ENCODE results near the gene KRTAP4-5.

DNA sequence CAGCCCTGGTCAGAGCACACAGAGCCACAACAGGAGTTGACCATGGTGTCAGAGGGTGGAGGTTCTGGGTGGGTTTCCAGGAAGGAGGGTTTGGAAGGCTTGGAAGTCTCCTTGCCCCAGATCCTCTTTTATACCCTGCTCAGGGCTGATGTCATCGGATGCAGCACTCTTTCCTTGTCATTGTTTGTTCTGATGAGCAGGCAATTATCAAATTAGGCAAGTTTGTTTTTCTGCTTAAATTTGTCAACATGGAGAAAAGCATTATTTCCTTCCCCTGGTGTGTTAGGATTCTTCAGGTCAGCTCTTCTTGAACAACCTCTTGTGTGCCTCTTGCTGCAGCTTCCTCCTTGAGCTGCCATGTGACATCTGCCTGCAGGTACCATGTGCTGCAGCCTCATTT lies 11.0 kb upstream of the KRTAP4-5 start, which contains the start of gene KRTAP4-4:
- TF ChIP-seq EZH2 (IDR thresholded peaks at IDR 0.05; ENCODE audit: low read depth) = no peak
- TF ChIP-seq, protein P1, sequence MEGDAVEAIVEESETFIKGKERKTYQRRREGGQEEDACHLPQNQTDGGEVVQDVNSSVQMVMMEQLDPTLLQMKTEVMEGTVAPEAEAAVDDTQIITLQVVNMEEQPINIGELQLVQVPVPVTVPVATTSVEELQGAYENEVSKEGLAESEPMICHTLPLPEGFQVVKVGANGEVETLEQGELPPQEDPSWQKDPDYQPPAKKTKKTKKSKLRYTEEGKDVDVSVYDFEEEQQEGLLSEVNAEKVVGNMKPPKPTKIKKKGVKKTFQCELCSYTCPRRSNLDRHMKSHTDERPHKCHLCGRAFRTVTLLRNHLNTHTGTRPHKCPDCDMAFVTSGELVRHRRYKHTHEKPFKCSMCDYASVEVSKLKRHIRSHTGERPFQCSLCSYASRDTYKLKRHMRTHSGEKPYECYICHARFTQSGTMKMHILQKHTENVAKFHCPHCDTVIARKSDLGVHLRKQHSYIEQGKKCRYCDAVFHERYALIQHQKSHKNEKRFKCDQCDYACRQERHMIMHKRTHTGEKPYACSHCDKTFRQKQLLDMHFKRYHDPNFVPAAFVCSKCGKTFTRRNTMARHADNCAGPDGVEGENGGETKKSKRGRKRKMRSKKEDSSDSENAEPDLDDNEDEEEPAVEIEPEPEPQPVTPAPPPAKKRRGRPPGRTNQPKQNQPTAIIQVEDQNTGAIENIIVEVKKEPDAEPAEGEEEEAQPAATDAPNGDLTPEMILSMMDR (conservative IDR thresholded peaks at IDR 0.05) = no peak

All from PC-9 (cell line).